Sciatic nerve (tissue), 2 donors: ENCODE data around the gene NRIP2. TPM values are rescaled to one million over a fixed set of nuclear protein-coding genes. Genes with fewer than 3 reads are reported as not detected.

Source experiments
- ATAC-seq: fragments of 200-7000 bp; cut with Tn5 transposase; one replicate; pipeline ENCODE4 v1.9.1; 2020; ENCODE audit warnings: mild to moderate bottlenecking, moderate library complexity
- DNase-seq: peaks from one replicate; pipeline ENCODE4 v3.0.0-alpha.2; 2020; ENCODE audit warnings: low spot score
- intact Hi-C: fragments of 100-400 bp; cut with DNase I; formaldehyde crosslinking; loops from one replicate; pipeline ENCODE4 v1.14.2; 2022
- total RNA-seq: library from RNA; stranded (reverse); fragmentation: NEBNext Ultra II Directional; extraction: Animal tissue kit (Norgen Biotek cat#: 25700); gene quantifications from one replicate; pipeline ENCODE4 v1.2.1, GENCODE V29; 2021
- donor health status: DM: no; HTN: no; CAD: no.
- donor health status: DM: no; HTN: no; CAD: no.

NRIP2 gene
- total RNA-seq, 1 donor from 2014 or later, result 73.4 TPM

DNA sequence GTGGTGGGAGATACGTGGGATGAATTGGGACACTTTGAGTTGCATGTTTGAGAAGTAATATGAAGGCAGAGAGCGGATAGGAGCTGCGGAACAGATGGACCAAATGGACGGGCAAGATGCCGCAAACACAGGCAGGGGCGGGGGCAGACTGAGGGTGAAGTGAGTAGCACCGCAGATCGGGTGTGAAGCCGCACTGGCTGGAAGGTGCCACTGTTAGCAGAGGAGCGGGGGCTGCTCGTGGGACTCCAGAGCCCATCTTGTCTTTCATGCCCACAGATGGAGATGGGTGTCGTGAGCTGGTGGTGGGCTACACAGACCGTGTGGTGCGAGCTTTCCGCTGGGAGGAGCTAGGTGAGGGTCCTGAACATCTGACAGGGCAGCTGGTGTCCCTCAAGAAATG is 15.0 kb downstream of the NRIP2 start:
- intact Hi-C loops, result no loop called here
- DNase-seq (no peak), ATAC-seq (no peak)

DNA sequence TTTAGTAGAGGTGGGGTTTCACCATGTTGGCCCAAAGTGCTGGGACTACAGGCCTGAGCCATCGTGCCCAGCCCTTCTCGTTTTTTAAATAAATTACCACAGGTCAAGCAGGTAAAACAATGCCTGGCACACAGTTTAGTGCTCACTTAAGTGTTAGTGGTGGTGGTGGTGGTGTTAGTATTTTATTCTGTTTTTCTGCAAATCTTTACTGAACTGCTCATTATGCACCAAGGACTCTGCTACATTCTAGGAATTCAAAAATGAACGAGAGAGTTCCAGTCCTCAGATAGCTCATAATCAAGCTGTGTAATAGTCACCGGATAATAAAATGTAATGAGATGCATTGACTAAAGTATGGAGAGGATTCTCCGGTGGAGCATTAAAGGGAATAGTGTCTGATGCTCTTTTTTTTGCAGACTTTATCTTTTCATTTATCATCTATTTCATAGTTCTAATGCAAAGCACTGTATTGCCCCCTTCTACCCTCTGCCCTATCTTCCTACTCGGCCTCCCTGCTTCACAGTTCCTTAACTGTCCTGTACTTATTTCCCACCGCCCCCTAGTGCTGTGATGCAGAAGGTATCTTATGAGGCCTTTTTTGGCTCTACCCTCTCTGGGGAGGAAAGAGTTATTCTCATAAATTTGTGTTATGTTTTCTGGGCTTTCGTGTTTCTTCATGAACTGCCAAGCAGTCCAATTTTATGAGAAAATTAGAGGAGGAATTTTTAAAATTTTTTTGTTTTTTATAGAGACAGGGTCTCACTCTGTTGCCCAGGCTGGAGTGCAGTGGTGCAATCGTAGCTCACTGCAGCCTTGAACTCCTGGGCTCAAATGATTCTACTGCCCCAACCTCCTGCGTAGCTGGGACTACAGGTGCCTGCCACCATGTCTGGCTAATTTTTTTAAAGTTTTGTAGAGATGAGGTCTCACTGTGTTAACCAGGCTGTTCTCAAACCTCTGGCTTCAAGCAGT is 21.3 kb downstream of the NRIP2 start:
- DNase-seq, result no peak
- intact Hi-C loops, result no loop called here
- peak; percentile 51 for ATAC-seq

DNA sequence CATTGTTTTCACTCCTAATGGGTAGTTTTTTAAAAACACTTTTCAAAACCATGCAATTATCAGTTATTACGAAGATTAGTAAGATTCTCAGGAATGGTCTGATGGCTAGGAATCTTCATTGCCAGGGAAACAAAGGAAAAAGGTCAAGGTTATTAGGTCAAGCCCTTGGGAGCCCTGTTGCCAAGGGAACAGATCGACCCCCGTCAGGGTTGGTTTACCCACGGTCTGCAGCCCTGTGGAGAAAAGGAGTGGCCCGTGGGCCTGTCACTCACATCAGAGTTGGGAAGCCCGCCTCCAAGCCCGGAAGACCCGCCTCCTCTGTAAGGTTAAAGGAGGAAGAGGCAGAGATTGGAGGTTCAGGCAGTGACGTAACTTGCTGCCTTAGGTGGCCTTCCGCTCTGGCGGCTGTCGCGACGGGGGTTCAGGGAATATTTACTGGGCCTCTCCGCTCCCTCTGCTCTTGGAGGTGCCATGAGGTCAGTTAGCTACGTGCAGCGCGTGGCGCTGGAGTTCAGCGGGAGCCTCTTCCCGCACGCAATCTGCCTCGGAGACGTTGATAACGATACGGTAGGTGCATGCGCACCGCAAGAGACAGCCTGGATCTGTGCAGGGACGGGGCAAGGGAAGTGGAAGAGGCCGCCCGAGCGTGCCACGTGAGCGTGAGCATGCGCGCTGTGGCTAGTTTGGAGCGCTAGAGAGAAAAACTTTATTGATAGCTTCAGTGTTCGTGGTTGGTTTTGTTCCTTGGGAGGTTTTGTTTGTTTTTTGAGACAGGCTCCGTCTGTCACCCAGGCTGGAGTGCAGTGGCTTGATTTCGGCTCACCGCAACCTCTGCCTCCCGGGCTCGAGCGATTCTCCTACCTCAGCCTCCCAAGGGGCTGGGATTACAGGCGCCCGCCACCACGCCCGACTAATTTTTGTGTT is 22.3 kb downstream of the NRIP2 start, which contains the start of gene ITFG2:
Gene ITFG2 (plus strand): TSS at position 379 of the 924 bp plus-strand sequence. CDS start 93 bp downstream, at position 472.
- intact Hi-C loops, result no loop called here
- peak; percentile 99 for DNase-seq
- ATAC-seq, result peak; percentile 99

DNA sequence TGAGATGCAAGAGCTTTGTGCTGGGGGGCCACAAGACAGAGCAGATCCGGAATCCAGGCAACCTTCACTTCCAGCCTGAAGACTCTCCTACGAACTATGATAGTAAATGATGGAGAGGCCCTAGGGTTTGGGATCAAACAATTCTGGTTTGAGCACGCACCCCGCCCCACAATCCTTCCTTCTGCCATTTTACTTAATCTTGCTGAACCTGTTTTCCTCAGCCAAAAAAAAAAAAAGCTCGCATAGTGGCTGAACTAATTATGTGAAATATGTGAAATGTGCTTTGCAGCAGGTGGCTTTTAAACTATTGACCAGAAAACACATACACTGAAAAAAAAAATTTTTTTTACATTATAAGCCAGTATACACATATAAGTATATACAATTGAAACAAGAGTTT is 23.0 kb downstream of the NRIP2 start:
- intact Hi-C loops, result no loop called here

DNA sequence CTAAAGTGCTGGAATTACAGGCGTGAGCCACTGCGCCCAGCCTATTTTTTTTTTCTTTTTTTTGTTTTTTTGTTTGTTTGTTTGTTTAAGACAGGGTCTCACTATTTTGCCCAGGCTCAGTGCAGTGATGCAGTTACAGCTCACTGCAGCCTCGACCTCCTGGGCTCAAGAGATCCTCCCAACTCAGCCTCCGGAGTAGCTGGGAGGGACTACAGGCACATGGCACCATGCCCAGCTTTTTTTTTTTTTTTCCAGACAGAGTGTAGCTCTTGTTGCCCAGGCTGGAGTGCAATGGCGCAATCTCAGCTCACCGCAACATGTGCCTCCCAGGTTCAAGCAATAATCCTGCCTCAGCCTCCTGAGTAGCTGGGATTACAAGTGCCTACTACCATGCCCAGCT is 28.1 kb downstream of the NRIP2 start:
- intact Hi-C loops, result no loop called here
- no peak for ATAC-seq
- DNase-seq, result no peak

More for the DNA sequence above, 23.0 kb downstream of the NRIP2 start:
- ATAC-seq (no peak), DNase-seq (no peak)

DNA sequence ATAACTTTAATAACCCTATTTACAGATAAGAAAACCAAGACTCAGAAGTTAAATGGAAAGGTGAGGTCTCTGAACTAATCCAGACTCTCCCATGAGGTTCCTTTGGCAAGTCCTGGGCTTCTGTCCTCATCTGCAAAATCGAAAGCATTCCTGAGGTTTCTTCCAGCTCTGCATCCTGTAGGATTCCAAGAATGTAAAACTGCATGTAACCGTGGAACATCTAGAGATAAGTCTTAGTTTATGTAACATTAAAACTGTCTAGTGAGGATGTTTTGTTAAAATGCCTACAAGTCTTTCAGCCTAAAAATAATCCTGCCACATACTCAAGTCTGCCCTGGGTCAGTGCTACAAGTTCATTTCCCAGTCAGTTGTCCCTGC is 29.7 kb downstream of the NRIP2 start:
- DNase-seq (no peak), ATAC-seq (no peak)
- intact Hi-C loops, result no loop called here

DNA sequence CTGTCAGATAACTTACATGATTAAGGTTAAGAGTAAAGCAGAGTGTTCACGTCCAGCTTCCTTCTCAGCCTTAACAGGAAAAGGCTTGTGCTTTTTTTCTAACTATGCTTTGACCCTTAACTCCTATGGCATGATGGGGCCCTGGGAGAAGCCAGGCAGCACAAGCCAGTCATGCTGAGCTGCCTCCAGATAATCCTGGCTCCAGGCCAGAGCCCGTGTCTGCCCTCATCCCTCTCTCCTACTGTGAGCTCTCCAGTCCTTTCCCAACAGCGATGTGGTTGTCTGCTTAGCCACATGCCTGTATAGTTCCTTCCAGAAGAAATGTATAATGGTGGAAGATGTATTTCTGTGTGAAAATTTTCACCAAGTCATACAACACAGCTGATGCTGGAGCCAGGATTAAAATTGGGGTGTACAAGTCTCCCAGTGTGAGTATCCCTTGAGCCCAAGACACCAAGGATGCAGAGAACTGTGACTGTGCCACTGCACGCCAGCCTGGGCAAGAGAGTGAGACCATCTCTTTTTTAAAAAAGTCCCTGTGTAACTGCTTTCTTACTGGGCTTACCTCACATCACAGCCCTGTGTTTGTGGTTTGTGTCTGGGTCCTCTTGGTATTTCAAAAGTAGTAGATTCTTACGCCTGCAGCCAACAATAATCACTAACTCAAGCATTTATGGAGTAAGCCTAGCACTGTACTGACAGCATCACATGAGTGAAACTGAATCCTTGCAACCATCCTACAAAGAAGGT is 30.3 kb downstream of the NRIP2 start:
- peak; percentile 75 for ATAC-seq
- intact Hi-C loops, result no loop called here

DNA sequence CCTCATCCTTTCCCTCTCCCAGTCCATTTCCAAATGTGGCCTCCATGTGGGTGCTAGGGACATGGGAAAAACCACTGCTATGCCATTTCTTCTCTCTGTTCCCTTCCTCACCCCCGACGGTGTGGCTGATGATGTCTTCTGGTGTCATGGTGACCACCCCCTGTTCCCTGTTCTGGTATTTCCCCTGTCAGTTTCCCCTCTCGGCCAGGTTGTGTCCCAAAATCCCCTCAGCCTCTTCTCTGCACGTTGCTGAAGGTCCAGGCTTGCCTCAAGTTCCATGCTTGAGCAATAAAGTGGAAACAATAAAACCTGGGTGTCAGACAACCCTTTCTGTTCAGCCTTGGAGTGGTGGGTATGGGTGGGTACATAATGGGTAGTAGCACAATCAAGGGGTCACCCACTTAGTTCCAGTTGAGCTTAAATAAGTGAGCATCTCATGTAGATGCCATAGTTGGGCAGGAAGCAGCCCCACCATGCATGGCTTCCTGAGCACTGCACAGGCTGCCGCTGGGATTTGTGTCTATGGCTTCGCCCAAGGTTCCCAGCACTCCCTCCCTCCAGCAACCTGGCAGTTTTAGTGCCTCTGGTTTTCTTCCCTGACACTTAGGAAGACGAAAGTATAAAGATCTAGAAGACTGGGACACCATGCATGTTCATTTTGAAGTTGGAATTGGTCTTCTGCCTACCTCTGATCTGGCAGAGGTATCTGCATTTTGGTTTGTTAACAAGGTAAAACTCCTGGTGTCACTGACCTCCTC is 31.0 kb downstream of the NRIP2 start:
- intact Hi-C loops, result no loop called here
- ATAC-seq (no peak), DNase-seq (no peak)

More for the DNA sequence above, 30.3 kb downstream of the NRIP2 start:
- DNase-seq, result no peak

DNA sequence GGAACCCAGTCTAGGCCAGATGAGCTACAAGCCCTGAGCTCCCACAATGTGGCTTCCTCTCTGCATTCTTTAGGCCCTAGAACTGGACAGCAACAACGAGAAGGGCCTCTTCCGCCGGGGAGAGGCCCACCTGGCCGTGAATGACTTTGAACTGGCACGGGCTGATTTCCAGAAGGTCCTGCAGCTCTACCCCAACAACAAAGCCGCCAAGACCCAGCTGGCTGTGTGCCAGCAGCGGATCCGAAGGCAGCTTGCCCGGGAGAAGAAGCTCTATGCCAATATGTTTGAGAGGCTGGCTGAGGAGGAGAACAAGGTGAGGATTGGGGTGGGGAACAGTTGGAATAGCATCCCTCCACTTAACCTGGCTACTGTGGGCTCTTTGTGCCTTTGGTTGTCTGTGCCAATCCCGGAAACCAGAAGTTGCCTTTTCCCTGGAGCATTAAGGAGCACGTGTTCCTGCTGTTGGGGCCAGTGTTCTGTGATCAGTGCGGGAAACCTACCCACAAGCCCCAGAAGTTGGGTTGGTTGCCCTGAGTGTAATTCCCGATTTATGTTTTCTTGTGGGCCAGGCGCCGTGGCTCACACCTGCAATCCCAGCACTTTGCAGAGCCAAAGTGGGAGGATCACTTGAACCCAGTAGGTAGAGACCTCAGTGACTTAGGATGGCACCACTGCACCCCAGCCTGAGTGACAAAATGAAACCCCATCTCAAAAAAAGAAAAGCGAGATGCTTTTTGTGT is 33.6 kb downstream of the NRIP2 start:
- no peak for DNase-seq
- intact Hi-C loops, result no loop called here
- ATAC-seq, result no peak

DNA sequence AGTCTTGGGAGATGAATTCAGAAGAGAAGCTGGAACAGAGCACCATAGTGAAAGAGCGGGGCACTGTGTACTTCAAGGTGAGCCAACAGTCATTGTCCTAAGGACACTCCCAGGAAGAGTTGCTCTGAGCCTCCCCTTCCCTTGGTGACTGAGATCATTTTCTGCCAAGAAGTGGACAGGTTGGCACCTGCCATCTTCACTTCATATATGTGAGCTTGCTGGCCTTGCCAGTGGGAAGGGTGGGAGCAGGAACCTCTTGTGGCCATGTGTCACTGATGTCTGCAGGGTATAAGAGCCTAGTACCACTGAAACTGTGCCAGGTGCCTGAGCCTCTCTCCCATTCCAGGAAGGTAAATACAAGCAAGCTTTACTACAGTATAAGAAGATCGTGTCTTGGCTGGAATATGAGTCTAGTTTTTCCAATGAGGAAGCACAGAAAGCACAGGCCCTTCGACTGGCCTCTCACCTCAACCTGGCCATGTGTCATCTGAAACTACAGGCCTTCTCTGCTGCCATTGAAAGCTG is 34.7 kb downstream of the NRIP2 start:
- intact Hi-C loops, result no loop called here

DNA sequence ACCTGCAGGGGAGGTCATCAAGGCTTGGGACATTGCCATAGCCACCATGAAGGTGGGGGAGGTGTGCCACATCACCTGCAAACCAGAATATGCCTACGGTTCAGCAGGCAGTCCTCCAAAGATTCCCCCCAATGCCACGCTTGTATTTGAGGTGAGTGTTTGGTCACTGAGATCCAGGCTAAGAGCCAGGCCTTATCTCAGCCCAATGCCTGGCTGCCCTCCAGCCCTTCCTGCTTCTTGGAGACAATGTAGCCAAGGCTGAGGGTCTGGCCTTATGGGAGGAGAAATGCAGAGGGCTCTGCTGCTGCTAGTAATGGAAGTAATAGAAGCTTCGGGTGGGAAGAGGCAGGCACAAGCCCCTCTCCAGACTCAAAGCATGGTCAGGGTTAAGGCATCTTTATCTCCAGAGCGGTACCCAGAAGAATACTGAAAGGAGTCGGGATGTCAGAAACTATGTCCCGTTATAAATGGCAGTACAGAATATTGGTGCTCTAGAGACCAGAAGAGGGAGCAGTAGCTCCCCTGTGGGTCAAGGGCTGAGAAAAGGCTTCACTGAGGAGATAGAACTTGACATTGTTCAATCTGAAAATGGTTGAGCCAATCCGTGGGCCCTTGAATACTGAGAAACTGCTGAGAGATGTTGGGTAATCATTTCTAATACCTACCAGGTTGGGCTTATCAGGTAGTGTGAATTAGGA is 37.0 kb downstream of the NRIP2 start:
- no peak for ATAC-seq
- intact Hi-C loops, result no loop called here
- DNase-seq, result no peak

More for the DNA sequence above, 34.7 kb downstream of the NRIP2 start:
- ATAC-seq (no peak), DNase-seq (no peak)

DNA sequence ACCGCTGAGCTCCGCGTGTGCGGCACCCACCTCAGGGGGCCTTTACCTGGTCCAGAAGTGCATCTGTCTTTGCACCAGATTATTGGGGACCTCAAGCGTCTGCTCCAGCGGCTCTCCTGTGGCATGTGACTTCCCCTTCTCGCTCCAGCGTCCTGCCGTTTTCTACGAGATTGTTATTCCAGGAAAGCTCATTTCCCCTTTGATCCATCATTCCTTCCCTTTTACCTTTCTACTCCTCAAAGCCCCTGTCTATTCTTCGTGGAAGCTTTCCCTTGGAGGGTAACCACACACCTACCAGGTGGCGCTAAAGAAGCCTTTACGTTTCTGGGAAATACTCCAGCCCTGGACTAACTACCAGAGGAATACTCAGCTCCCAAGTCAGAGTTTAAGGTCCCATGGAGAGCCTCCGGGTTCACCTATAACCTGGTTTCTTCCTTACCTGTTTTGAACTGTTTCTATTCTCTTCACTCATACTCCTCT is 38.6 kb downstream of the NRIP2 start:
- DNase-seq (no peak), ATAC-seq (no peak)
- intact Hi-C loops, result no loop called here

DNA sequence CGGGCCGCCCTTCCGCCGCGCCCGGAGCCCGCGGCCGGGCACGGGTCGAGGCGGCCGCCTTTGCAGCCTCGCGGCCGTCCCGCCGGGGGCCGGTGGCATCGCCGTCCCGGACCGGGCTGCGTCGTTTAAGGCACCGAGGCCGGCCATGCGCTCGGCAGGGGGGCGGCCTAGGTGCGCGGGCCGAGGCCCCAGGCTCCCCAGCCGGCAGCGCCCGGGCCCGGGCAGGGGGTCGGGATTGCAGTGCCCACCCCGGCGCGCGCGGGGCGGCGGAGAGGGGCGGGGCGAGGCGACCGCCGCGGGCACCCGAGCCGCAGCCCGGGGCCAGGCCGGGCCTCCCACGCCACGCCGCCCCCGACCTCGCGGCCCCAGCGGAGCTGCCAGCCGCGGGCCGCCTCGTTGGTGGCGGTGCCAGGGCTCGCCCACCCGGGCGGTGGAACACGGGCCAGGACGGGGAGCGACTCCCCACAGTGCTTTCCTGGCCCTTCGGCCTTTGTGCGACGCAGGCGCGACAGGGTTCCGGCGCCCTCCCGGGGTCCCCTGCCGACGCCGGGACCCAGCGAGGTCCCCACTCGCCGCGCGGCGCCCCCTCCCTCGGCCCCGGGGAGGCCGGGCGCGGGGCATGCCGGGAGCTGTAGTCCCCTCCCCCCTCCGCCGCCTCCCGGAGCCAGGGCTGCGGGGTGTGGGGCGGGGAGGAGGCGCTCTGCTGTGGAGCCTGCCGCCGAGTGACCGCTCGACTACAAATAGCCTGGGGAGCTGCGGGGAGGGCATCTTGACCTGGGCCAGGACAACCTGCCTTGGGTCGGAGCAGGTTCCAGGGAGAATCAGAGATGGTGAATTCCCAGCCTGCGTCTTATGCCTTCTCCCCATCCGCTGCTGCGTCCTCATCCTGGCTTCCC is 39.3 kb downstream of the NRIP2 start:
- ATAC-seq (peak; percentile 86), DNase-seq (peak; percentile 87)
- intact Hi-C loops, result no loop called here

DNA sequence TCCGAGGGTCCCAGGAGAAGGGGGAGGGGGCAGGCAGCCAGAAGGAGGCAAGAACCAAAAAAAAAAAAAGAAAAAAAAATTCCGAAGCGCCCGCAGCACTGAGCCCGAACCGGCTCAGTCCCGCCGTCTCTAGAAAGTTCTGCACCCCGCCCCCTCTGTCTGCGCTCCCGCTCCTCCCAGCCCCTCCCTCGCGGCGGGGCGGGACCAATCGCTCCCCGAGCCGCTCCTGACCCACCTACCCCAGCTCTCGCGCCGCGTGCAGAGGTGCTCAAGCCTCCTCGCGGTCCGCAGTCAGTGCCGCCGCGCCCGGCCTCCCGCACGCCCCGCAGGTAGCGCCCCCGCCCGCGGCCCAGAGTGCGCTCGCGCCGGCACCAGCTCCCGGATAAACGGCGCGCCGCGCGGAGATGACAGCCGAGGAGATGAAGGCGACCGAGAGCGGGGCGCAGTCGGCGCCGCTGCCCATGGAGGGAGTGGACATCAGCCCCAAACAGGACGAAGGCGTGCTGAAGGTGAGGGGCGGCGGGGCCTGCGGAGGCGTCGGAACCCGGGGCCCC is 40.0 kb downstream of the NRIP2 start, which contains the start of gene FKBP4:
Gene FKBP4 (plus strand): TSS at position 235 of the 554 bp plus-strand sequence. CDS start 170 bp downstream, at position 405.
- ATAC-seq, result peak; percentile 98
- intact Hi-C loops, result no loop called here

DNA sequence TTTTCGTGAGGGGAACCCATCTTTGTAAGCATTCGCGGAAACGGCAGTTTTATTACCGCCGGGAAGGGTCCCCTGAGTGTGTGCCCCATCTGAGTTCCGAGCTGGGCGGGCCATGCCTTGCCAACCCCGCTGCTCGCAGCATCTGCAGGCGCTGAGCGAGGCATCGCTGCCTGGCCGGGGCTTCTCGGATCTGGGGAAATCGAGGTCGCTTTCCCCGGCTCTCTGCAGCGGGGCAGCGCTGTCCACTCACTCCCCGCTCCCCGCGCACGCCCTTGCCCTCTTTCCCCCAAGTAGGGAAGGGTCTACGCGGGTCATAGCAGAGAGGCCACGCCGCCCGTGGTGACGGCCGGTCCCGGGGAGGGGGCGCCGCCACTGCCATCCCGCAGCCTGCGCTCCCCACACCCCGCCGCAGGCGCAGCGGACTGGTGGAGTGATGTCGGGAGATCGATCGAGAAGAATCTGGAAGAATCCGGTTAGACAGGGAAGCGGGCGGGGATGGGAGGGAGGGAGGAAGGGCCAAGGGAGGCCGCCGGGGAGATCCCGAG is 40.6 kb downstream of the NRIP2 start:
- DNase-seq (no peak), ATAC-seq (peak; percentile 81)
- intact Hi-C loops, result no loop called here

More for the DNA sequence above, 40.0 kb downstream of the NRIP2 start, which contains the start of gene FKBP4:
- DNase-seq, result peak; percentile 96
